K562 (cell line): Measurements from ENCODE around the gene CFAP97D1. TPM values are rescaled to one million over a fixed set of nuclear protein-coding genes. Genes with fewer than 3 reads are reported as not detected.

Experiments
- BRD9 ChIP-seq: fragments of 450-650 bp; IDR thresholded peaks from 2 replicates; pipeline ENCODE4 v1.6.1; 2018; ENCODE audit warnings: low read depth; ENCODE audit not compliant: partially characterized antibody
- CAMTA2 ChIP-seq: fragments of 250-450 bp; sonication (Bioruptor Pico); conservative IDR thresholded peaks from 2 replicates; pipeline ENCODE4 v1.5.1; 2022
- CHAMP1 ChIP-seq: fragments of 450-650 bp; IDR thresholded peaks from 2 replicates; pipeline ENCODE4 v1.6.1; 2016; ENCODE audit warnings: mild to moderate bottlenecking
- FOXK1 ChIP-seq: sonication (generic); formaldehyde crosslinking; IDR thresholded peaks from 2 replicates; pipeline ENCODE4 v1.8.0; 2022; ENCODE audit warnings: missing genetic modification reagents, mild to moderate bottlenecking, borderline replicate concordance
- HBP1 ChIP-seq: fragments of 450-650 bp; formaldehyde crosslinking; IDR thresholded peaks from 2 replicates; pipeline ENCODE4 v1.4.0; 2022; ENCODE audit warnings: missing genetic modification characterization
- HNRNPUL1 ChIP-seq: fragments of 200-400 bp; formaldehyde crosslinking; IDR thresholded peaks from 2 replicates; pipeline ENCODE4 v1.6.1; 2017; ENCODE audit warnings: low read length
- KAT7 ChIP-seq: sonication (generic); formaldehyde crosslinking; IDR thresholded peaks from 2 replicates; pipeline ENCODE4 v1.8.0; 2022; ENCODE audit warnings: missing genetic modification reagents, mild to moderate bottlenecking, borderline replicate concordance
- KDM1A ChIP-seq, 2 experiments: fragments of 450-650 bp; IDR thresholded peaks; 2 replicates each; pipeline ENCODE4 v1.6.1; 2016; ENCODE audit warnings: mild to moderate bottlenecking in 2 of 2
- KDM2B ChIP-seq: fragments of 250-450 bp; sonication (Bioruptor Pico); IDR thresholded peaks from 2 replicates; pipeline ENCODE4 v1.8.0; 2021; ENCODE audit warnings: mild to moderate bottlenecking, moderate library complexity
- MITF ChIP-seq: IDR thresholded peaks from 2 replicates; pipeline ENCODE4 v1.6.1; 2014; ENCODE audit warnings: antibody characterized with exemption
- MTA3 ChIP-seq: fragments of 450-650 bp; formaldehyde crosslinking; IDR thresholded peaks from 2 replicates; pipeline ENCODE4 v1.6.1; 2017; ENCODE audit warnings: mild to moderate bottlenecking, borderline replicate concordance
- MXI1 ChIP-seq: IDR thresholded peaks from 2 replicates; pipeline ENCODE4 v1.6.1; 2011; ENCODE audit warnings: low read depth, mild to moderate bottlenecking, improper control_type of control experiment, low read length
- NR3C1 ChIP-seq: sonication (generic); formaldehyde crosslinking; IDR thresholded peaks from 2 replicates; pipeline ENCODE4 v1.8.1; 2022; ENCODE audit warnings: missing genetic modification reagents
- NUFIP1 ChIP-seq: fragments of 450-650 bp; IDR thresholded peaks from 2 replicates; pipeline ENCODE4 v1.6.1; 2018; ENCODE audit not compliant: partially characterized antibody
- PCBP1 ChIP-seq: fragments of 200-400 bp; formaldehyde crosslinking; IDR thresholded peaks from 2 replicates; pipeline ENCODE4 v1.6.1; 2018; ENCODE audit warnings: mild to moderate bottlenecking, low read depth, low read length; ENCODE audit not compliant: poor library complexity, severe bottlenecking
- POLR3G ChIP-seq: IDR thresholded peaks from 2 replicates; pipeline ENCODE4 v1.6.1; 2011; ENCODE audit not compliant: insufficient read length, insufficient replicate concordance; ENCODE audit errors: extremely low read depth
- SMARCE1 ChIP-seq: fragments of 450-650 bp; IDR thresholded peaks from 2 replicates; pipeline ENCODE4 v1.7.1; 2016; ENCODE audit warnings: mild to moderate bottlenecking
- ZNF511 ChIP-seq: sonication (generic); formaldehyde crosslinking; IDR thresholded peaks from 2 replicates; pipeline ENCODE4 v1.8.0; 2022; ENCODE audit warnings: mild to moderate bottlenecking, missing genetic modification reagents
- ZNF518B ChIP-seq: fragments of 250-450 bp; sonication (Bioruptor Pico); IDR thresholded peaks from 2 replicates; pipeline ENCODE4 v1.5.0; 2021; ENCODE audit warnings: mild to moderate bottlenecking, moderate library complexity
- polyA plus RNA-seq, 8 experiments: library from polyadenylated mRNA; depleted of rRNA in 4 of 8; stranded (reverse) in 5 of 8; unstranded in 3 of 8; fragments of >200 nt; fragmentation: Nextera tagmentation in 2 of 8; fragmentation: Illumina TruSeq in 1 of 8; extraction: Ambion mirVana in 2 of 8; extraction: Trizol in 1 of 8; gene quantifications; 2 replicates each; pipeline versions ENCODE4 v1.2.1 to v1.2.3, GENCODE V29; 2011 to 2014; ENCODE audit warnings: inconsistent platforms in 1 of 8, missing spikeins in 1 of 8
- total RNA-seq, 7 experiments: library from RNA; depleted of rRNA in 6 of 7; stranded (reverse); fragments of >200 nt in 6 of 7; fragmentation: Illumina TruSeq in 2 of 7; extraction: Trizol in 2 of 7; gene quantifications; 2 replicates each; pipeline versions ENCODE4 v1.2.1 to v1.2.3, GENCODE V29; 2011 to 2021; ENCODE audit warnings: low replicate concordance in 1 of 7

Gene CFAP97D1
- total and polyA plus RNA-seq, 9 of the 15 experiments (the other 6 are each of a cell fraction or from before 2014, with no cell fraction given) = not detected

- TF ChIP-seq ZNF518B (CRISPR knock-in tag) (no peak), HBP1 (CRISPR knock-in tag) (no peak), MITF (peak; percentile 74; the same call in 1 of the 2 replicates), SMARCE1 (no peak), NUFIP1 (no peak), FOXK1 (CRISPR knock-in tag) (no peak), KDM2B (CRISPR knock-in tag) (no peak), POLR3G (no peak), KAT7 (CRISPR knock-in tag) (0 out of 2 replicates have a peak, but pooled peaks have one; percentile 8), CHAMP1 (no peak), ZNF511 (peak; percentile 52; the same call in 1 of the 2 replicates), MTA3 (no peak), PCBP1 (no peak), MXI1 (peak; percentile 70), NR3C1 (no peak), KDM1A (IDR thresholded peaks at IDR 0.05) (no peak), CAMTA2 (CRISPR knock-in tag) (no peak), HNRNPUL1 (no peak), BRD9 (no peak)
Observed at GRCh38 chr17:43778337-43779144, 1.7 kb upstream of the CFAP97D1 start, which contains the start of gene DUSP3 (continued).
